HUDEP-2 (cell line): Measurements from ENCODE around the gene SLC41A3.
"Not testable (repeated sequence)": the region's sequence is repeated elsewhere in the genome, so short reads cannot be mapped to it uniquely, and the experiment has no call there.

Experiments used
- DNase-seq, 76 experiments: peaks; one replicate each; lab custom pipeline; 2025; ENCODE audit not compliant: unreplicated experiment in 76 of 76; lab: John Stamatoyannopoulos, UW

Gene SLC41A3

DNA sequence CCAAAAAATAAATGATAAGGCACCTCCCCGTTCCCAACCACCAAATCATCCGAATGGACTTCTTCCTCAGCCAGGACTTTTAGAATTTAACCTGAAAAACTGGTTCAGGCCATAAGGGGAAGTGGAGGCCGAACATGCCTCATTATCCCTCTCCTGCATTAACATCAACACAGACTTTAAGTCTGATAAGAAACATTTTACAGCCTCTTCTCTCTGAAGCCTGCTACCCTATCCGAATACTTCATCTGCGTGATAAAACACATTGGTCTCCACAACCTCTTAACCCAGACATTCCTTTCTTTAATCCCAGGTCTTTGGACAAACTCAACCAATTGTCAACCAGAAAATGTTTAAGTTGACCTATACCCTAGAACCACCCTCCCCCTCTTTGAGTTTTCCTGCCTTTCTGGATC lies 850 bp upstream of the SLC41A3 start:
- peak in 4 of 76 experiments; percentile 6 to 18 (median 14) for DNase-seq

DNA sequence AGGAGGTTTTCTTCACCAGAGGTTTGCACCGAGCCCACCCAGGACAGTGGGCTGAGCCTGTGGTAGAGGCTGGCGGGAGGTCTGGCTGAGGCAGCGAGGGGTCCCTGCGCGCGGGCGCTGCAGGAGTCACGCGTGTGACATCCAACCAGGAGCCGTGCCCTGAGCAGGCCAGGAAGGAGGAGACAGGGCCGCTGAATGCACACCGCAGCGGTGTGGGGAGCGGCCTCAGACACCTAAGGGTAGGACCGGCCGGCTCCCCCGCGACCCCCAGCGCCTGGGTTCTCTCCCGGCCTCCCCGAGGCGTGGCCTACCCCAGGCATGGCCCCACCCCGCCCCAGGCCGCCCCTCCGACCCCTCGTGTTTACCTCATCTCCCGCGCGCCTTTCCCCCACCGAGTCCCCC lies 412 bp downstream of the SLC41A3 start:
- DNase-seq = peak in 31 of 76 experiments; percentile 7 to 49 (median 31)

GRCh38 chr3:126083138-126083445 lies 832 bp downstream of the SLC41A3 start:
- DNase-seq = peak in 1 of 76 experiments; percentile 2

DNA sequence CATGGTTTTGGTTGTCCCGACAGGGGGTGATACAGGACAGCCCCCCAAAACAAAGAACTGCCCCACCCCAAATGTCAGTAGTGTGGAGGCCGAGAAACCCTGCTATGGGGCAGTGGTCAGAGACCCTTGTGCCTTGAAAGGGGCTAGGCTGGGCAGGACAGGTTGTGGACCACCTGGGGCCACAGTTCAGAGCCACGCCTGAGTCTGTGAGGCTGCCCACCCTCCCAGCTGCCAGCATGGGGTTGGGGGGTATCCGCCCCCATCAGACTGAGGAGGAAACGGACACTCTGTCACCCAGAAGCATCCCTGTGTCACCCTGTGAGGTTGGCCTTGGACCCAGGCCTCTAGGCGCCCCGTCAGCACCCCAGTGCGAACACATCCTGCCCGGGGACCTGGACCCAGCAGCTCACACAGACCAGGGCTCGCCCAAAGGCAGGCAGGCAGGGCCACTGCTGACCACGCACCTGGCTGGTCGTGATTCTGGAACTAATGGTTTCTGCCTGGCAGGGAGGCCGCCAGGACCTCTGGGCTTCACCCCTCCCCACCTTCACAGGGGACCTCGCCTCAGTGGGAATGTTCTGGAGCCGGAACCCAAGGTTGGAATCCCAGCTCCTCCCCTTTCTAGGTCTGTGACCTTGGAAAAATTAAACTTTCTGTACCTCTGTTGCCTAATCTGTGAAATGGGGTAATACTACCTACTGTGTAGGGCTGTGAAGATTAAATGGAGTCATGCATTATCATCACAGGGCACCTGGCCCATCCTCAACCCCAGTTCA lies 1.4 kb downstream of the SLC41A3 start:
- no peak for DNase-seq

GRCh38 chr3:126081618-126082361 lies 2.1 kb downstream of the SLC41A3 start:
- peak in 24 of 76 experiments; percentile 2 to 43 (median 15) for DNase-seq

GRCh38 chr3:126080970-126081369 lies 3.0 kb downstream of the SLC41A3 start:
- no peak for DNase-seq

- DNase-seq = no peak
Observed at GRCh38 chr3:126078866-126079265, 5.1 kb downstream of the SLC41A3 start.

DNA sequence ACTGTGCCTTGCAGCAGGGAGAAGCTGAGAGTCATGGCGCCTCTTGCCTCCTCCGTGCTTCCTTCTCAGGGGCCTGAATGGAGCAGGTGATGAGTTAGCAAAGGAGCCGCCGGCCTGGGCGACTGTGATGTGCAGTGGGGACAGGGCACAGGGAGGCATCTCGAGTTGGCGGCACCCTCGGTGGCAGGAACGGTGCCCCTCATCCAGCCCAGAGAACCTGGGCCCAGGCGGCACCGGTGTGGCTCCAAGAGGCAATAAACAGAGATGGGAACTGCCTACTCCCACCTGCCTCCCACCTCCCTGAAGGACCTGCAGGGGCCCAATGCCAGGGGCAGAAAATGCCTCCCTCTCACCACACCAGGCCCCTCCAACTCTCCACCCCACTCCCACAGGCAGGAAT lies 6.2 kb downstream of the SLC41A3 start:
- DNase-seq = no peak

DNA sequence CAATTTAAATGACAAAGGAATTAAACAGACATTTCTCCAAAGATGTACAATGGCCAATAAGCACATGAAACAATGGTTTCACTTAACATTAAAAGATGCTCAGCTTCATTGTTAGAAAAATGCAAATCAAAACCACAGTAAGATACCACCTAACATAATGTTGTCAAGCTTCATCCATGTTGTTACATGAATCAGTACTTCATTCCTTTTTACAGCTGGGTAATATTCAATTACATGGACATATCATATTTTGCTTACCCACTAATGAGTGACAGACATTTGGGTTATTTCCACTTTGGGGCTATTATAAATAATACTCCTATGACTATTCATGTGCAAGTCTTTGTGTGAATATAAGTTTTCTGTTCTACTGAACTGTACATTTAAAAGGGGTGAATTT lies 7.8 kb downstream of the SLC41A3 start:
- DNase-seq = no peak

- no peak for DNase-seq
Observed at GRCh38 chr3:126070146-126070545, 13.8 kb downstream of the SLC41A3 start.

- no peak for DNase-seq
Observed at GRCh38 chr3:126067959-126068358, 16.0 kb downstream of the SLC41A3 start.

- not testable (repeated sequence) for DNase-seq
Observed at GRCh38 chr3:126066676-126067075, 17.2 kb downstream of the SLC41A3 start.

GRCh38 chr3:126065876-126066275 lies 18.0 kb downstream of the SLC41A3 start:
- DNase-seq = no peak

GRCh38 chr3:126064627-126065258 lies 19.2 kb downstream of the SLC41A3 start:
- peak in 22 of 76 experiments; percentile 3 to 43 (median 14) for DNase-seq

- no peak for DNase-seq
Observed at GRCh38 chr3:126063358-126063965, 20.5 kb downstream of the SLC41A3 start.

GRCh38 chr3:126061301-126062032 lies 22.5 kb downstream of the SLC41A3 start:
- DNase-seq = no peak

- no peak for DNase-seq
Observed at GRCh38 chr3:126060613-126061145, 23.2 kb downstream of the SLC41A3 start.

DNA sequence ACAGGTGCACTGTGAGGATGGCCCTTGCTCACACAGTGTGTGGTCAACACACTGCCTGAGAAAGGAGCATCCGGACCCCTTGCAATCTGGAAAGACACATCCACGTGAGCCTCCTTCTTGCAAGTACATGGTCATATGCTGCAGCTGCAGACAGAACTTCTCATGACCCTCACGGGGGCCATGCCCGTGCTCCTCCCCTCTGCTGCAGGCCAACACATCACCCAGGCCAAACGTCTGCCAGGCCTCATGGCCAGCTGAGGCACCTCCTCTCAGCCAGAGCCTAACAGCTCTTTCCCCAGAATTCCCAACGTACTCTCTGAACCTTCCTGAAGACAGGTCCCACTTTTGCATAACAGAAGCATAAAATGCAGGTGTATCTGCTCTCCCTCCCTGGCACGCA lies 25.3 kb downstream of the SLC41A3 start:
- no peak for DNase-seq

DNA sequence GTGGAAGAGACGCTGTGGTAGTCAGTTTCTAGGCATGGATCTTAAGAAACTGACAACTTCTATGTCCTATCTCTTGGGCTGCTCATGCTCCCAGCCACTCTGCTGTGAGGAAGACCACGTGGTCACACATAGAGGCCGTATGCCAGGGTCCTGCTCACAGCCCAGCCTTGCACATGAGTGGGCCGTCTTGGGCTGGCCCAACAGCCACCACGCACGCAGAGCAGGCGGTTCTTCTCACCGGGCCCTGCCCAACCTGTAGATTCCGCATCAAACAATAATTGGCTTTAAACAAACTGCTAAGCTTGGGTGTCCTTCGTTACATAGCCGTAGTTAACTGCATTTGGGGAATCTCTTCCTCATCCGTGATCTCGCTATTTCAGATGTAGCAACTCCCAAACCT lies 26.0 kb downstream of the SLC41A3 start:
- DNase-seq = no peak

GRCh38 chr3:126057501-126057819 lies 26.5 kb downstream of the SLC41A3 start:
- no peak for DNase-seq
